NCI-H2171 (cell line): Measurements from ENCODE around the gene SLC51A.
A peak's percentile ranks its signal among the peaks of the same experiment; 100 is the strongest.
"Not testable (repeated sequence)": the region's sequence is repeated elsewhere in the genome, so short reads cannot be mapped to it uniquely, and the experiment has no call there.

Experiments used
- DNase-seq: peaks from one replicate; lab custom pipeline; 2025; lab: John Stamatoyannopoulos, UW

The SLC51A gene

GRCh38 chr3:196216089-196216564, at the start of gene SLC51A:
SLC51A (plus strand) TSS chr3:196216534; CDS start chr3:196216713, 179 bp downstream.
- DNase-seq = no peak

GRCh38 chr3:196166741-196167140, 49.6 kb upstream of the SLC51A start:
- no peak for DNase-seq

- peak; percentile 72 for DNase-seq
These were observed 47.4 kb upstream of the SLC51A start for GRCh38 chr3:196168808-196169391.

GRCh38 chr3:196169836-196170240, 46.5 kb upstream of the SLC51A start:
- DNase-seq = no peak

DNA sequence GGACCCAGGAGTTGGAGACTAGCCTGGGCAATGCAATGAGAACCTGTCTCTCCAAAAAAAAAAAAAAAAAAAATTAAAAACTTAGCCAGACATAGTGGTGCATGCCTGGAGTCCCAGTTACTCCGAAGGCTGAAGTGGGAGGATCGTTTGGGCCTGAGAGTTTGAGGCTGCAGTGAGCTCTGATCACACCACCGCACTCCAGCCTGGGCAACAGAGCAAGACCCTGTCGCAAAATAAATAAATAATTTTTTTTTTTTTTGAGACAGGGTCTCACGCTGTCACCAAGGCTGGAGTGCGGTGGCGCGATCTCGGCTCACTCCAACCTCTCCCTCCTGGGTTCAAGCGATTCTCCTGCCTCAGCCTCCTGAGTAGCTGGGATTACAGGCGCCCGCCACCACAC, 46.0 kb upstream of the SLC51A start:
- DNase-seq = not testable (repeated sequence)

GRCh38 chr3:196174652-196175051, 41.7 kb upstream of the SLC51A start:
- no peak for DNase-seq

DNA sequence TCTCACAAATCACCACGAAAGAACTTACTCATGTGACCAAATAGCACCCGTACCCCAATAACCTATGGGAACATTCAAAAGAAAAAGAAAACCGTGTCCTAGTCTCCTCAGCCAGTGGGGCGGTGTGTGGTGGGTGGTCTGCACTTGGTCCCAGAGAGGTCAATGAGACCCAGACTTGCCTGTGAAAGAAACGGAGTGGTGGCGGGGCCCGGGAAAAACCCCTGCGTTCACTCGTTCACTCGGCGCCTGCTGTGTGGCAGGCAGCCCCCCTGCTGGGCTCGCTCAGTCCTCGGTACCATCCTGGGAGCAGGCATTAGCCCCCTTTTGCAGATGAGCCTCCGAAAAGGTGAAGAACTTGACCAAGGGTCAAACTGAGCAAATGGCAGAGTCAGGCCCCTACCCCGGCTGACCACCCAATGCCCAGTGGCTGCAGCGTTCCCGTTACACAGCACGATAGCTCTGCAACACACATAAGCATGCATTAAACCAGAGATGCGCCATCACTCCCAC, 41.2 kb upstream of the SLC51A start:
- no peak for DNase-seq

DNA sequence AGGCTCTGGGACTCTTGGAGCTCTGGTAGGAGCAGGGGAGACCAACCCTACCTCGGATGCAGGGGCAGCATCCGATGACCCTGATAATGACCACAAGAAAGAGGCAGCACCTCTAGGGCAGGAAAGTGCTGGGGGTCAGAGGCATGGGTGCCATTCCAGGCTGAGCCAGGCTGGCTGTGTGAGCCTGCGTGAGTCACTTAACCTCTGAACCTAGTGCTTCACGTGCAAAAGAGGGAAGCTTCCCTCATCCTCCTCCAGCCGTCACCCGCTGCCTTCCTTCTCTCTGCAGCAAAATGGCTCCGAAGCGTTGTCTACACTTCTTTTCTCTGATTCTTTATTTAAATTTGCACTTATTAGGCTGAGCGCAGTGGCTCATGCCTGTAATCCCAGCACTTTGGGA, 40.6 kb upstream of the SLC51A start:
- no peak for DNase-seq

- no peak for DNase-seq
These were observed 38.8 kb upstream of the SLC51A start for GRCh38 chr3:196177567-196177966.

GRCh38 chr3:196177967-196178366, 38.4 kb upstream of the SLC51A start:
- no peak for DNase-seq

GRCh38 chr3:196178993-196179379, 37.3 kb upstream of the SLC51A start:
- no peak for DNase-seq

GRCh38 chr3:196179380-196180308, 36.7 kb upstream of the SLC51A start:
- peak; percentile 41 for DNase-seq

- no peak for DNase-seq
These were observed 36.0 kb upstream of the SLC51A start for GRCh38 chr3:196180346-196180745.

DNA sequence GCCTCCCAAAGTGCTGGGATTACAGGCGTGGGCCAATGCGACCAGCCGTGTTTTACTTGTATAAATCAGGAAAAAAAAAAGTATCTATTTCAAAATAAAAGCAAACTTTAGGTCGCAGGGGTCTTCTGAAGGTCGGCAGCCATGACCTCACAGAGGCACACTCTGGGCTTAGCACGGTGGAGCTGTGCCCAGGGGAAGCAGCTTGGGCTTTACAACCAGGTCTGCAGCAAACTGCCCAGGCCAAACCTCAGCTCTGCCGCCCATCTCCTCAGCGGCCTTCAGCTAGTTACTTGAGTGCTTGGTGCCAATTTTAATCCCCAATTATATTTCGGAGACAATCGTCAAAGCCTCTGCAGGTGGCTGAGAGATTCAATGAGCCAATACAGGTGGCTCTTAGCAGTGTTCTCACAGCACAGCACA, 35.2 kb upstream of the SLC51A start:
- DNase-seq = no peak

GRCh38 chr3:196184169-196184432, 32.2 kb upstream of the SLC51A start:
- not testable (repeated sequence) for DNase-seq

DNA sequence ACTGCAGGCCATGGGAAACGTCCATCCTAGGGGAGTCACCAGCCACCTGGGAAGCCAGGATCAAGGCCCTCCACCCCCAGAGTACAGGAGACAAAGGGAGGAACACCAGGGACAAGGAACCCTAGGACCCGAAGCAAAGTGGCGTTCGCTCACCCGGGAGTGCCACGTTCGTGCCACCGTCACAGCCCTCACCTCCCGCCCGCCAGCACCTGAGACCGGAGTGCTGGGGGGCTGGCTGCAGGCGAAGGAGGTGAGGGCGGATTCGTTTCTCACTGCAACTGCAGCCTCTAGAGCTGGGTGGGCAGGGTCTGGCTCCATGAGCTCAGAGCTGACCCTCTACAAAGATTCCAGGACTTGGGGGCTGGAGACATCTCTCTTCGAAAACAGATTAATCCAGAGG, 31.5 kb upstream of the SLC51A start:
- DNase-seq = no peak

GRCh38 chr3:196186651-196187573, 29.4 kb upstream of the SLC51A start:
- DNase-seq = peak; percentile 50

DNA sequence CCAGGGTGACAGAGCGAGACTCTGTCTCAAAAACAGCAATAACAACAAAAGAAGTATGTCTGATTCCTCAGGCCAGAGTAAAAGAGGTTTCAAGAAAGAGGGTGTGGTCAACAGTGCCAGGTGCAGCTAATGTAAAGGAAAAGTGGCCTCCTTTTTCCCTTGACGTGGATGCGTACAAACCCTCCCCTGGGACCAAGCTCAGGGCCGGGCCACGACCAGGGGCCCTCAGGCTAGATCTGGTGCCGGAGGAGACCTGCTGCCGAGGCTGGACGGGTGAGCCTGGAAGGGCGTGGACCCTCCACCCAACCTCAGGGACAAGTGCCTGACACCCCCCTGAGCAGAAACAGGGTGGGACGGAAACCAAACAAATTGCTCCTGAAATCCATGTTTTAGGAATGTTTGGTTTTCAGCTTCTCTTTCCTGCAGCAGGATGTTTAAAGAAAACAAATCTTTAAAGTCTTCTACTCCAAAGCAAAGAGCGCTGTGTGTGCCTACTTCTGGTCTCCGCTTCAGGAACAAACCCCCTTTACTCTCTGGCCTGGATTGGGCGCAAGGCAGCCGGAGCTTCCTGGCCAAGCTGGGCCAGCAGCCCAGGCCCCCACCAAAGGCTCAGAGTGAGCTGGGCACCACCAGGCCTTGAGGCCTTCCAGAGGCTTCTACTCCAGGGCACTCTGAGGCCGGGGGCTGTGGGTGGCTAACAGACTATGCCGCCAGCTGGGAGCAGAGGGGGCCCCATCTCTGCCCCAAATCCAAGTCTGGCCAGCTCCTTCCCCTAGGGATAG, 26.6 kb upstream of the SLC51A start:
- no peak for DNase-seq

DNA sequence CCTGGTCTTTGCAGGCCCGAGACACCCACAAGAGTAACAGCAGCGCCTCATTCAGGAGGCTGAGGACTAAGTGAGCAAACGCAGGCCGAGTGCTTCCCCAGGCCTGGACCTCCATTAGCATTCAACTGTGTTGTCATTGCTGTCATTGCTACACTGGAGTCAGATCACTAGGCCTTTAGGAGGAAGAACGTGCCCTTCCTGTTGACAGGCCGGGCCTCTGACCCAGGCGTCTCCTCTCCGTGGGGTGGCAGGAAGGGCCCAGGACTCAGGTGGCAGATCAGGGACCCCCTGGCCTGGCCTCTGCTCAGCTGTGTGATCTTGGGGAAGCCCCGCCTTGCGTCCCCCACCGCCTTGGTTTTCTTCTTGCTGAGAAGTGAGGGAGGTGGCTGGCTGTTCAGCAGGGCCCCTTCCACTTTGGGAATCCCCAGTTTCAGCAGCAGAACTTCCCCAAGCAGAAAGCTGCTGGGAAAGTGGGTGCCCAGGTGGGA, 24.3 kb upstream of the SLC51A start:
- no peak for DNase-seq

DNA sequence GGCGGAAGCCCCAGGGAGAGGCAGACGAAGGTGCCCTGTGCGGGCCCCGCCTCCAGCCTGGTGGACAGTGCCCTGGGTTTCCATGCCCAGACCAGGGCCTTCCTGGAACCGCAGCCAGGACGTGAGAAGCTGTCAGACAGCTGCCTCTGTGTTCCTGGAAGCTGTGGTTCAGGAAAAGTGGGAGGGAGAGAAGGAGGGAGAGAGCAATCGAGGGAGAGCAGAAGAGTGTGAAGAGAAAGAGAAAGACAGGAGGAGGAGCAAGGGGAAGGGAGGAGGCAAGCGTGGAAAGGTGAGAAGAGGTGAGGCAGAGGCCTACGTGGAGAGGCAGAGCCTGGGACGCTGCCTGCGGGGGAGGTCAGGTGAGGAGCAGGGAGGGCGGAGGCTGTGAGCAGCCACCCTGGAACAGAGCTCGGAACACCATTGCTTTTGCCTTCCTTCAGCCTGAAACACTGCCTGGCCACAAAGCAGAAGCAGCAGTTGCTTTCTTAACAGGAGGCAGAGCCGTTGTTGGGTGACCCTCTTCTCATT, 23.7 kb upstream of the SLC51A start:
- no peak for DNase-seq

DNA sequence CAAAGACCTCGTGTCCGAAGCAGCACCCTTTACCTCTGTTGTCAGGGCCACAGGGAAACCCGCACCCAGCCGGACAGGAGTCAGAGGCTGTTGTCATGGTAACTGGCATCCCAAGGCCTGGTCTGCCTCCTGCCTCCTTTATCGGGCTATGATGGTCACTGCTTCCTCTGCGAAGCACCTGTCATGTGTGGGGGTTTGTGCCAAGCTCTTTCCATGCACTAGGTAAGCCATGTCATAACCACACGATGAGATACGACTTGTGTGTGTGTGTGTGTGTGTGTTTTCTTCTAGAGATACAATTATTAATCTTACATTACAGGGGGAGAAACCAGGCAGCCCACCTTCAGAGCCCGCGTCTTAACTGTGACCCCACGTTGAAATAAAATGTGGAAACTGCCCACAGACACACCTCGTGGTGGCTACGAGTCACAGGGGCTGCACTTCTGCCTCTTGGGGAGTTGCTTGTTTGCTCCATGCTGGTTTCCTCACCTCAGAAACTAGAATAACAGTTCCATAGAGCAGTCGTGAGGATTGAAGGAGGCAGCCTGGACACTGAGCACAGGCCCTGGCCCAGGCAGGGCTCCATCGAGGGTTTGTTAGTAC, 23.1 kb upstream of the SLC51A start:
- DNase-seq = no peak
